ENCODE data around the gene ARHGAP19.

- TF ChIP-seq ZC3H10 (CRISPR knock-in tag; IDR thresholded peaks at IDR 0.05): no peak
- TF ChIP-seq GLIS3 (CRISPR knock-in tag; IDR thresholded peaks at IDR 0.05): no peak
- TF ChIP-seq ESRRG (CRISPR knock-in tag; IDR thresholded peaks at IDR 0.05): no peak
- TF ChIP-seq ISL1 (CRISPR knock-in tag; IDR thresholded peaks at IDR 0.05): peak; percentile 44; the same call in 1 of the 2 replicates
Observed at GRCh38 chr10:97178074-97178473, 114.4 kb downstream of the ARHGAP19 start.
